ENCODE data around the gene DAPK3. TPM values are rescaled to one million over a fixed set of nuclear protein-coding genes. Genes with fewer than 3 reads are reported as not detected.
"Not testable (repeated sequence)": the region's sequence is repeated elsewhere in the genome, so short reads cannot be mapped to it uniquely, and the experiment has no call there.

DAPK3 gene
- total and polyA plus RNA-seq, 5 donors from 2014 or later = 20.7 to 42.3 (median 27.0) TPM

DNA sequence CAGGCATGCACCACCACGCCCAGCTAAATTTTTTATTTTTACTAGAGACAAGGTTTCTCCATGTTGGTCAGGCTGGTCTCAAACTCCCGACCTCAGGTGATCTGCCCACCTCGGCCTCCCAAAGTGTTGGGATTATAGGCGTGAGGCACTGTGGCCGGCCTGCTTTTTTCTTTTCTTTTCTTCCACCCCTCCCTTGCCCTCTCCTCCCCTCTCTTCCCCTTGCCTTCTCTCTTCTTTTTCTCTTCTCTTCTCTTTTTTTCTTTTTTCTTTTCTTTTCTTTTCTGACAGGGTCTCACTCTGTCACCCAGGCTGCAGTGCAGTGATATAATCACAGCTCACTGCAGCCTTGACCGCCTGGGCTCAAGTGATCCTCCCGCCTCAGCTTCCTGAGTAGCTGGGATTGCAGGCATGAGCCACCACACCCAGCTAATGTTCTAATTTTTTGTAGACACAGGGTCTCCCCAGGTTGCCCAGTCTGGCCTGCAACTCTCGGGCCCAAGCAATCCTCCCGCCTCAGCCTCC lies 18.1 kb downstream of the DAPK3 start:
- H3K27me3 Mint-ChIP-seq = peaks cover 10% of the 10 kb centered on the region
- not testable (repeated sequence) for H3K27me3 ChIP-seq (ENCODE audit: control insufficient read depth, insufficient read depth, low read length); H3K4me1 ChIP-seq (ENCODE audit: control insufficient read depth, insufficient read depth, low read length, poor library complexity, severe bottlenecking); H3K4me3 Mint-ChIP-seq; H3K4me1 Mint-ChIP-seq; H3K36me3 Mint-ChIP-seq; H3K27ac ChIP-seq (ENCODE audit: insufficient read depth, low read length, poor library complexity, severe bottlenecking); H3K36me3 ChIP-seq (ENCODE audit: control insufficient read depth, insufficient read depth, low read length); H3K4me3 ChIP-seq (ENCODE audit: low read depth, low read length); ATAC-seq (ENCODE audit: low read depth in 2 of 2); H3K9me3 Mint-ChIP-seq; H3K27ac Mint-ChIP-seq; H3K9me3 ChIP-seq (ENCODE audit: control insufficient read depth in 2 of 2, low read length in 2 of 2); DNase-seq

- H3K4me3 Mint-ChIP-seq = peak overlapping the region in 3 of 4 donors; percentile 31 to 55 (median 38)
- no peaks in the 10 kb centered on the region for H3K36me3 ChIP-seq (ENCODE audit: control insufficient read depth, insufficient read depth, low read length)
- peaks cover 7% of the 10 kb centered on the region for H3K4me1 ChIP-seq (ENCODE audit: control insufficient read depth, insufficient read depth, low read length, poor library complexity, severe bottlenecking)
- no peak overlapping the region for H3K4me3 ChIP-seq (ENCODE audit: low read depth, low read length)
- no peaks in the 10 kb centered on the region for H3K9me3 ChIP-seq (ENCODE audit: control insufficient read depth in 2 of 2, low read length in 2 of 2)
- DNase-seq = no peak
- H3K27ac ChIP-seq (ENCODE audit: insufficient read depth, low read length, poor library complexity, severe bottlenecking) = no peak overlapping the region
- peaks cover 0 to 1% (median 0%) of the 10 kb centered on the region in 7 donors for H3K9me3 Mint-ChIP-seq
- H3K36me3 Mint-ChIP-seq = no peaks in the 10 kb centered on the region
- no peak overlapping the region for H3K27ac Mint-ChIP-seq
- peak in 1 of 2 donors; percentile 32 for ATAC-seq (ENCODE audit: low read depth in 2 of 2)
- no peaks in the 10 kb centered on the region for H3K27me3 ChIP-seq (ENCODE audit: control insufficient read depth, insufficient read depth, low read length)
- H3K4me1 Mint-ChIP-seq = peaks cover 0 to 7% (median 4%) of the 10 kb centered on the region in 4 donors
- H3K27me3 Mint-ChIP-seq = peaks cover 10% of the 10 kb centered on the region
Measured at GRCh38 chr19:3950871-3951861, 19.7 kb downstream of the DAPK3 start.

GRCh38 chr19:3949997-3950859 lies 20.7 kb downstream of the DAPK3 start:
- no peaks in the 10 kb centered on the region for H3K36me3 Mint-ChIP-seq
- no peak for ATAC-seq (ENCODE audit: low read depth in 2 of 2)
- Histone ChIP-seq H3K9me3 (ENCODE audit: control insufficient read depth in 2 of 2, low read length in 2 of 2) (no peaks in the 10 kb centered on the region), H3K27me3 (ENCODE audit: control insufficient read depth, insufficient read depth, low read length) (no peaks in the 10 kb centered on the region), H3K27ac (ENCODE audit: insufficient read depth, low read length, poor library complexity, severe bottlenecking) (no peak overlapping the region), H3K36me3 (ENCODE audit: control insufficient read depth, insufficient read depth, low read length) (no peaks in the 10 kb centered on the region), H3K4me1 (ENCODE audit: control insufficient read depth, insufficient read depth, low read length, poor library complexity, severe bottlenecking) (peaks cover 7% of the 10 kb centered on the region), H3K4me3 (ENCODE audit: low read depth, low read length) (no peak overlapping the region)
- no peak for DNase-seq
- H3K27ac Mint-ChIP-seq = no peak overlapping the region
- H3K27me3 Mint-ChIP-seq = peaks cover 8% of the 10 kb centered on the region
- H3K4me3 Mint-ChIP-seq = no peak overlapping the region
- peaks cover 0 to 1% (median 0%) of the 10 kb centered on the region in 7 donors for H3K9me3 Mint-ChIP-seq
- peaks cover 0 to 7% (median 4%) of the 10 kb centered on the region in 4 donors for H3K4me1 Mint-ChIP-seq

DNA sequence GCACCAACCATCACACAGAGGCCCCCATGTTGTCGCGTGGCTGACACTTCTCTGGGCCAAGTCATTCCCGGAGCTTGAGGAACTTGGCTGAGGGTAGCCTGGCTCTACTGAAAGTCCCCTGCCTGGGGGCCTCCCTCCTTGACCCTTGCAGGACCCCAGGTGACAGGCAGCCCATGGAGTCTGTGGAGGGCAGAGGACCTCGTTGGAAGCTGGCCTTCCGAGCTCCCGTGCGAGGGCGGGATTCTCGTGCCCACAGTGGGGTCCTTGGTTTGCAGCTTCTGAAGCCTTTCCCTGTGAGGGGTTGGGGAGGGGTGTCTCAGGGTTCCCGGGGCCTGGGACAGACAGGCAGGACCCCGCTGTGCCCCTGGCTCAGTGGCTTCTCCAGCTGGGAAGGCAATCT lies 21.6 kb downstream of the DAPK3 start:
- ATAC-seq (ENCODE audit: low read depth in 2 of 2) (no peak), DNase-seq (no peak)
- Mint-ChIP-seq H3K27ac (no peak overlapping the region), H3K4me1 (peaks cover 0 to 7% (median 4%) of the 10 kb centered on the region in 4 donors), H3K9me3 (peaks cover 0 to 1% (median 0%) of the 10 kb centered on the region in 7 donors), H3K4me3 (no peak overlapping the region), H3K36me3 (no peaks in the 10 kb centered on the region), H3K27me3 (peaks cover 5% of the 10 kb centered on the region)
- H3K4me1 ChIP-seq (ENCODE audit: control insufficient read depth, insufficient read depth, low read length, poor library complexity, severe bottlenecking) = peaks cover 7% of the 10 kb centered on the region
- no peak overlapping the region for H3K4me3 ChIP-seq (ENCODE audit: low read depth, low read length)
- H3K9me3 ChIP-seq (ENCODE audit: control insufficient read depth in 2 of 2, low read length in 2 of 2) = no peaks in the 10 kb centered on the region
- no peaks in the 10 kb centered on the region for H3K36me3 ChIP-seq (ENCODE audit: control insufficient read depth, insufficient read depth, low read length)
- no peak overlapping the region for H3K27ac ChIP-seq (ENCODE audit: insufficient read depth, low read length, poor library complexity, severe bottlenecking)
- H3K27me3 ChIP-seq (ENCODE audit: control insufficient read depth, insufficient read depth, low read length) = no peaks in the 10 kb centered on the region

GRCh38 chr19:3947316-3947933 lies 23.5 kb downstream of the DAPK3 start:
- not testable (repeated sequence) for ATAC-seq (ENCODE audit: low read depth in 2 of 2); H3K4me1 Mint-ChIP-seq; H3K4me3 Mint-ChIP-seq; DNase-seq; H3K9me3 ChIP-seq (ENCODE audit: control insufficient read depth in 2 of 2, low read length in 2 of 2); H3K27me3 ChIP-seq (ENCODE audit: control insufficient read depth, insufficient read depth, low read length); H3K9me3 Mint-ChIP-seq; H3K27ac Mint-ChIP-seq; H3K27ac ChIP-seq (ENCODE audit: insufficient read depth, low read length, poor library complexity, severe bottlenecking); H3K4me1 ChIP-seq (ENCODE audit: control insufficient read depth, insufficient read depth, low read length, poor library complexity, severe bottlenecking); H3K4me3 ChIP-seq (ENCODE audit: low read depth, low read length); H3K27me3 Mint-ChIP-seq; H3K36me3 ChIP-seq (ENCODE audit: control insufficient read depth, insufficient read depth, low read length); H3K36me3 Mint-ChIP-seq

- H3K4me3 Mint-ChIP-seq = no peak overlapping the region
- H3K9me3 Mint-ChIP-seq = no peaks in the 10 kb centered on the region
- Histone ChIP-seq H3K9me3 (ENCODE audit: control insufficient read depth in 2 of 2, low read length in 2 of 2) (no peaks in the 10 kb centered on the region), H3K27ac (ENCODE audit: insufficient read depth, low read length, poor library complexity, severe bottlenecking) (no peak overlapping the region), H3K4me3 (ENCODE audit: low read depth, low read length) (no peak overlapping the region), H3K4me1 (ENCODE audit: control insufficient read depth, insufficient read depth, low read length, poor library complexity, severe bottlenecking) (peaks cover 6% of the 10 kb centered on the region), H3K27me3 (ENCODE audit: control insufficient read depth, insufficient read depth, low read length) (no peaks in the 10 kb centered on the region), H3K36me3 (ENCODE audit: control insufficient read depth, insufficient read depth, low read length) (no peaks in the 10 kb centered on the region)
- ATAC-seq (ENCODE audit: low read depth in 2 of 2) (no peak), DNase-seq (no peak)
- no peaks in the 10 kb centered on the region for H3K27me3 Mint-ChIP-seq
- no peak overlapping the region for H3K27ac Mint-ChIP-seq
- H3K4me1 Mint-ChIP-seq = no peaks in the 10 kb centered on the region
- no peaks in the 10 kb centered on the region for H3K36me3 Mint-ChIP-seq
Measured at GRCh38 chr19:3945838-3946237, 25.1 kb downstream of the DAPK3 start.

GRCh38 chr19:3944018-3944721 lies 26.7 kb downstream of the DAPK3 start:
- H3K36me3 Mint-ChIP-seq = no peaks in the 10 kb centered on the region
- H3K27me3 Mint-ChIP-seq = no peaks in the 10 kb centered on the region
- H3K27ac Mint-ChIP-seq = no peak overlapping the region
- ATAC-seq (ENCODE audit: low read depth in 2 of 2) (no peak), DNase-seq (no peak)
- no peaks in the 10 kb centered on the region for H3K27me3 ChIP-seq (ENCODE audit: control insufficient read depth, insufficient read depth, low read length)
- no peaks in the 10 kb centered on the region for H3K4me1 ChIP-seq (ENCODE audit: control insufficient read depth, insufficient read depth, low read length, poor library complexity, severe bottlenecking)
- H3K9me3 ChIP-seq (ENCODE audit: control insufficient read depth in 2 of 2, low read length in 2 of 2) = no peaks in the 10 kb centered on the region
- no peaks in the 10 kb centered on the region for H3K4me1 Mint-ChIP-seq
- H3K4me3 Mint-ChIP-seq = peak overlapping the region in 1 of 4 donors; percentile 11
- H3K4me3 ChIP-seq (ENCODE audit: low read depth, low read length) = no peak overlapping the region
- no peak overlapping the region for H3K27ac ChIP-seq (ENCODE audit: insufficient read depth, low read length, poor library complexity, severe bottlenecking)
- H3K9me3 Mint-ChIP-seq = no peaks in the 10 kb centered on the region
- no peaks in the 10 kb centered on the region for H3K36me3 ChIP-seq (ENCODE audit: control insufficient read depth, insufficient read depth, low read length)

Measured in CD4-positive, CD25-positive, alpha-beta regulatory T cell (primary cell).